ENCODE data around the gene HVCN1.

Gene HVCN1

DNA sequence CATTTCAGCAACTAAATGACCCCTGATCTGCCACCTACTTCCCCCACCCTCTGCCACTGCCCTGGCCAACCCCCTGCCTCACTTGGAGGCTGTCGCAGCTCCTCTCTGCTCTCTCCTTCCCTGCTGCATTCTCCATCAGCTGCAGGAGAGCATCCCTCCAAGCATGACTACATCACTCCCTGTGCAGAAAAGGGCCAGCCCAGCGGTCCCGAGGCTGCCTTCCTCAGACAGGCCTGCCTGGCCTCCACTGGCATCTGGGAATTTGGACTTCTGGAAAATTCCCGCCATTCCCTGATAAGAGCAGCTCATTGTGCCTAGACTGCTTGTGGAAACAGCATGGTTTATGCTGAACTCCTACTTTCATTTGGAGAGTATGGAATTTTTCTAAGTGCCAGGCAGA lies 12.7 kb downstream of the HVCN1 start:
- no peak overlapping the region for H3K4me2 ChIP-seq (ENCODE audit: low read depth, low read length, poor library complexity, severe bottlenecking)
- no peaks in the 10 kb centered on the region for H3K9me2 ChIP-seq (replicated peaks; ENCODE audit: low read depth, low read length)
- no peaks in the 10 kb centered on the region for H3K9me3 ChIP-seq (ENCODE audit: insufficient read depth, low read depth, low read length)
- H3K36me3 ChIP-seq (ENCODE audit: insufficient read depth, low read length) = peaks cover 3% of the 10 kb centered on the region; the same call in 1 of the 2 replicates
- H3K4me3 ChIP-seq (ENCODE audit: low read length, poor library complexity, severe bottlenecking) = no peak overlapping the region
- H3K9ac ChIP-seq (ENCODE audit: low read depth, low read length, poor library complexity, severe bottlenecking) = no peak overlapping the region
- no peaks in the 10 kb centered on the region for H3K79me2 ChIP-seq (ENCODE audit: insufficient read depth, low read length)
- no peak overlapping the region for H2AFZ ChIP-seq (ENCODE audit: low read length)
- TF ChIP-seq, protein P1, sequence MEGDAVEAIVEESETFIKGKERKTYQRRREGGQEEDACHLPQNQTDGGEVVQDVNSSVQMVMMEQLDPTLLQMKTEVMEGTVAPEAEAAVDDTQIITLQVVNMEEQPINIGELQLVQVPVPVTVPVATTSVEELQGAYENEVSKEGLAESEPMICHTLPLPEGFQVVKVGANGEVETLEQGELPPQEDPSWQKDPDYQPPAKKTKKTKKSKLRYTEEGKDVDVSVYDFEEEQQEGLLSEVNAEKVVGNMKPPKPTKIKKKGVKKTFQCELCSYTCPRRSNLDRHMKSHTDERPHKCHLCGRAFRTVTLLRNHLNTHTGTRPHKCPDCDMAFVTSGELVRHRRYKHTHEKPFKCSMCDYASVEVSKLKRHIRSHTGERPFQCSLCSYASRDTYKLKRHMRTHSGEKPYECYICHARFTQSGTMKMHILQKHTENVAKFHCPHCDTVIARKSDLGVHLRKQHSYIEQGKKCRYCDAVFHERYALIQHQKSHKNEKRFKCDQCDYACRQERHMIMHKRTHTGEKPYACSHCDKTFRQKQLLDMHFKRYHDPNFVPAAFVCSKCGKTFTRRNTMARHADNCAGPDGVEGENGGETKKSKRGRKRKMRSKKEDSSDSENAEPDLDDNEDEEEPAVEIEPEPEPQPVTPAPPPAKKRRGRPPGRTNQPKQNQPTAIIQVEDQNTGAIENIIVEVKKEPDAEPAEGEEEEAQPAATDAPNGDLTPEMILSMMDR (conservative IDR thresholded peaks at IDR 0.05; ENCODE audit: low read length) = no peak
- no peak for TF ChIP-seq EZH2phosphoT487 (IDR thresholded peaks at IDR 0.05; ENCODE audit: borderline replicate concordance)
- H4K20me1 ChIP-seq (ENCODE audit: insufficient read depth, low read length, poor library complexity, severe bottlenecking) = no peaks in the 10 kb centered on the region
- H3K4me1 ChIP-seq (ENCODE audit: insufficient read depth, low read length, poor library complexity, severe bottlenecking) = peaks cover 13% of the 10 kb centered on the region
- no peaks in the 10 kb centered on the region for H3K27me3 ChIP-seq (ENCODE audit: insufficient read depth, low read length, poor library complexity, severe bottlenecking)
- peaks cover 8% of the 10 kb centered on the region; the same call in 1 of the 2 replicates for H3F3A ChIP-seq (ENCODE audit: low read depth)

DNA sequence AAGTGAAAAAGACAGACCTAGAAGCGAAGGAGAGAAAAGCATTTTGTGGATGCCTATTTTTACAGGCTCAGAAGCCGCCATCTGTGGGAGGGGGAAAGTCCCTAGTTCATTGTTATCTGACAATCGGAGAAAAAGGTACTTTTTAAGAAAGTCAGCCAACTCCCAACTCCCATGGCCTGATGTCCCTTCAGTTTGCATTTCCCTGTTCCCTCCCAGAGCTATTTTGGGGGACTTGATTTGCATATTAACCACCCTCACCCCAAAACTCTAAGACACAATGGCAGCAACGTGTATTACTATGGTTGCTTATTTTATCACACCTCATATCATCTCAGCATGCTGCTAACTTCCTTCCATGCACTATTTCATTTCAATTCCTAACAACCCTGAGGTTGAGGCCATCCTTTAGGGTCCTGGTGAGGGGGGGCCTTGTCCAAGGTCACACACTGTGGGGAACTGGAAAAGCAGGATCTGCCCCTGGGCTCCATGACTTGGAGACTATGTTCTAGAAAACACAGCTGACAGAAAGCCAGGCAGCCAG lies 18.7 kb downstream of the HVCN1 start:
- H3K79me2 ChIP-seq (ENCODE audit: insufficient read depth, low read length) = no peaks in the 10 kb centered on the region
- H3K4me2 ChIP-seq (ENCODE audit: low read depth, low read length, poor library complexity, severe bottlenecking) = no peak overlapping the region
- H3K4me1 ChIP-seq (ENCODE audit: insufficient read depth, low read length, poor library complexity, severe bottlenecking) = no peaks in the 10 kb centered on the region
- H3K9me3 ChIP-seq (ENCODE audit: insufficient read depth, low read depth, low read length) = no peaks in the 10 kb centered on the region
- H3K27me3 ChIP-seq (ENCODE audit: insufficient read depth, low read length, poor library complexity, severe bottlenecking) = no peaks in the 10 kb centered on the region
- no peak overlapping the region for H3K4me3 ChIP-seq (ENCODE audit: low read length, poor library complexity, severe bottlenecking)
- H3K9ac ChIP-seq (ENCODE audit: low read depth, low read length, poor library complexity, severe bottlenecking) = no peak overlapping the region
- H3K9me2 ChIP-seq (replicated peaks; ENCODE audit: low read depth, low read length) = no peaks in the 10 kb centered on the region
- TF ChIP-seq, protein P1 (conservative IDR thresholded peaks at IDR 0.05; ENCODE audit: low read length) = no peak
- no peak for TF ChIP-seq EZH2phosphoT487 (IDR thresholded peaks at IDR 0.05; ENCODE audit: borderline replicate concordance)
- no peaks in the 10 kb centered on the region for H4K20me1 ChIP-seq (ENCODE audit: insufficient read depth, low read length, poor library complexity, severe bottlenecking)
- H3F3A ChIP-seq (ENCODE audit: low read depth) = no peaks in the 10 kb centered on the region
- H2AFZ ChIP-seq (ENCODE audit: low read length) = no peak overlapping the region
- peaks cover 3% of the 10 kb centered on the region; the same call in 1 of the 2 replicates for H3K36me3 ChIP-seq (ENCODE audit: insufficient read depth, low read length)

DNA sequence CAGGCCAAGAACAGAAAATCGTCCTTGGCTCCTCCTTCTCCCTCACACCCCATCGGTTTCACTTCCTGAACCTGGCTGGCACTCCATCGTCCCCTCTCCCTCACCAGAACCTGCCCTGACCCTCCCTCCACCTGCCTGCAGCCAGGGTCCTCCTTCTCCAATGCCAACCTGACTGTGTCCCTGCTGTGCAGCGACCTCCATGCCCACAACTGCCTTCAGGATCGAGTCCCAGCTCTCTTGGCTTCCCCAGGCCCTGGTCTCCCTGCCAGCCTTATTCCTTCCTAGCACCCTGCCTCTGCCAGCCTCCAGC lies 19.8 kb downstream of the HVCN1 start:
- Histone ChIP-seq H3K27me3 (ENCODE audit: insufficient read depth, low read length, poor library complexity, severe bottlenecking) (no peaks in the 10 kb centered on the region), H3K4me1 (ENCODE audit: insufficient read depth, low read length, poor library complexity, severe bottlenecking) (no peaks in the 10 kb centered on the region), H3K79me2 (ENCODE audit: insufficient read depth, low read length) (no peaks in the 10 kb centered on the region), H4K20me1 (ENCODE audit: insufficient read depth, low read length, poor library complexity, severe bottlenecking) (no peaks in the 10 kb centered on the region), H3K9me2 (replicated peaks; ENCODE audit: low read depth, low read length) (no peaks in the 10 kb centered on the region), H3K4me3 (ENCODE audit: low read length, poor library complexity, severe bottlenecking) (no peak overlapping the region), H3K9ac (ENCODE audit: low read depth, low read length, poor library complexity, severe bottlenecking) (no peak overlapping the region), H2AFZ (ENCODE audit: low read length) (no peak overlapping the region), H3K4me2 (ENCODE audit: low read depth, low read length, poor library complexity, severe bottlenecking) (no peak overlapping the region), H3K36me3 (ENCODE audit: insufficient read depth, low read length) (no peaks in the 10 kb centered on the region; the same call in 1 of the 2 replicates), H3F3A (ENCODE audit: low read depth) (no peaks in the 10 kb centered on the region), H3K9me3 (ENCODE audit: insufficient read depth, low read depth, low read length) (peaks cover 4% of the 10 kb centered on the region; the same call in 1 of the 2 replicates)
- TF ChIP-seq EZH2phosphoT487 (IDR thresholded peaks at IDR 0.05; ENCODE audit: borderline replicate concordance) = no peak
- TF ChIP-seq, protein P1 (conservative IDR thresholded peaks at IDR 0.05; ENCODE audit: low read length) = no peak
